K562 (cell line): ENCODE data around the gene XCL2. TPM values are rescaled to one million over a fixed set of nuclear protein-coding genes. Genes with fewer than 3 reads are reported as not detected.

Experiments
- ATAC-seq: fragments of 200-7000 bp; cut with Tn5 transposase; 3 replicates; pipeline ENCODE4 v1.9.1; 2020; ENCODE audit warnings: moderate library complexity
- BruUV-seq: library from RNA; stranded (reverse); fragments of 400-500 nt; replicated peaks from 2 replicates; lab custom pipeline; 2021; lab: Mats Ljungman, UMichigan
- CTCF ChIA-PET: fragments of 300-600 bp; formaldehyde crosslinking; extraction: SDS; loops from one replicate; lab custom pipeline; 2021; ENCODE audit warnings: low intra/inter-chr PET ratio; lab: Yijun Ruan, JAX
- POLR2A ChIA-PET: fragments of 300-600, 350-650 bp; sonication (Branson Sonifier 250); formaldehyde crosslinking; extraction: SDS; loops from one replicate; lab custom pipeline; 2021; ENCODE audit warnings: antibody characterized with exemption, inconsistent platforms; lab: Yijun Ruan, JAX
- DNase-seq, 4 experiments: peaks; one replicate each; pipeline versions ENCODE4 v3.0.0 to v3.0.0-alpha.2; 2011 to 2018; ENCODE audit warnings: low spot score in 3 of 4, mixed read lengths in 3 of 4; ENCODE audit errors: extremely low read depth in 1 of 4
- FAIRE-seq: peaks from 2 replicates; lab custom pipeline; 2011; peaks lifted over from hg19 to GRCh38; lab: Jason Lieb, UNC
- H2AFZ ChIP-seq: 2 replicates; pipeline ENCODE4 v1.6.0; 2011; ENCODE audit warnings: low read depth, low read length, control low read depth, inconsistent platforms
- H3K27ac ChIP-seq: fragments of 200-600 bp; 3 replicates; pipeline ENCODE4 v1.8.0; 2011; ENCODE audit warnings: low read depth, mild to moderate bottlenecking, control low read depth, inconsistent platforms, low read length, moderate library complexity, mixed read lengths; ENCODE audit errors: extremely low read depth
- H3K27me3 ChIP-seq, 2 experiments: fragments of 300-600 bp in 1 of 2; 2 replicates in 1 of 2; 3 replicates in 1 of 2; pipeline versions ENCODE4 v1.6.0 to v1.8.0; 2011; ENCODE audit warnings: inconsistent platforms in 2 of 2, low read length in 2 of 2, mild to moderate bottlenecking in 1 of 2, mixed read lengths in 1 of 2, moderate library complexity in 1 of 2; ENCODE audit not compliant: control insufficient read depth in 2 of 2, insufficient read depth in 2 of 2
- H3K36me3 ChIP-seq: fragments of 300-600 bp; 3 replicates; pipeline ENCODE4 v1.8.0; 2011; ENCODE audit warnings: mild to moderate bottlenecking, low read length, inconsistent platforms; ENCODE audit not compliant: control insufficient read depth, insufficient read depth
- H3K4me1 ChIP-seq, 2 experiments: fragments of 200-600 bp in 1 of 2; replicated peaks in 1 of 2; 2 replicates in 1 of 2; 3 replicates in 1 of 2; pipeline versions ENCODE4 v1.5.1 to v1.8.0; 2011; ENCODE audit warnings: inconsistent platforms in 2 of 2, low read length in 2 of 2, mild to moderate bottlenecking in 1 of 2, mixed read lengths in 1 of 2, moderate library complexity in 1 of 2; ENCODE audit not compliant: control insufficient read depth in 2 of 2, insufficient read depth in 2 of 2
- H3K4me2 ChIP-seq: 2 replicates; pipeline ENCODE4 v1.6.1; 2011; ENCODE audit warnings: low read length, control low read depth, inconsistent platforms, mixed read lengths; ENCODE audit not compliant: insufficient read depth
- H3K4me3 ChIP-seq: fragments of 200-600 bp; sonication (generic), shearing (Covaris generic); 2 replicates; pipeline ENCODE4 v1.5.1; 2016; ENCODE audit warnings: control low read depth, inconsistent platforms
- H3K79me2 ChIP-seq: fragments of 200-600 bp; 3 replicates; pipeline ENCODE4 v1.8.0; 2011; ENCODE audit warnings: low read length, inconsistent platforms; ENCODE audit not compliant: control insufficient read depth, insufficient read depth
- H3K9ac ChIP-seq, 2 experiments: 2 replicates each; pipeline versions ENCODE4 v1.6.0 to v1.6.1; 2011; ENCODE audit warnings: low read depth in 2 of 2, low read length in 2 of 2, control low read depth in 1 of 2, inconsistent platforms in 1 of 2, mild to moderate bottlenecking in 1 of 2, mixed read lengths in 1 of 2; ENCODE audit not compliant: insufficient read depth in 1 of 2
- H3K9me1 ChIP-seq: one replicate; pipeline ENCODE4 v1.6.0; 2011; ENCODE audit warnings: inconsistent platforms, mild to moderate bottlenecking, low read length, moderate library complexity; ENCODE audit not compliant: control insufficient read depth, insufficient read depth
- H3K9me3 ChIP-seq: replicated peaks from 2 replicates; pipeline ENCODE4 v1.5.1; 2011; ENCODE audit warnings: low read depth, low read length, inconsistent platforms; ENCODE audit not compliant: control insufficient read depth, insufficient read depth
- H4K20me1 ChIP-seq: replicated peaks from 2 replicates; pipeline ENCODE4 v1.6.1; 2011; ENCODE audit warnings: low read length, inconsistent platforms, mixed read lengths; ENCODE audit not compliant: control insufficient read depth, insufficient read depth
- ATF4 ChIP-seq: fragments of 450-650 bp; formaldehyde crosslinking; IDR thresholded peaks from 2 replicates; pipeline ENCODE4 v1.4.0; 2022; ENCODE audit warnings: mild to moderate bottlenecking, moderate library complexity
- E2F5 ChIP-seq: sonication (generic); formaldehyde crosslinking; IDR thresholded peaks from 2 replicates; pipeline ENCODE4 v1.8.0; 2022; ENCODE audit warnings: mild to moderate bottlenecking, missing genetic modification reagents
- ERF ChIP-seq: fragments of 450-650 bp; formaldehyde crosslinking; IDR thresholded peaks from 2 replicates; pipeline ENCODE4 v1.4.0; 2020; ENCODE audit warnings: mild to moderate bottlenecking, mixed read lengths
- FOS ChIP-seq: IDR thresholded peaks from 3 replicates; pipeline ENCODE4 v1.6.1; 2011; ENCODE audit not compliant: insufficient read length; ENCODE audit errors: extremely low read depth
- FOSL1 ChIP-seq: fragments of 200-800 bp; sonication (Bioruptor generic); conservative IDR thresholded peaks from 2 replicates; pipeline ENCODE4 v1.6.1; 2016; ENCODE audit warnings: missing genetic modification characterization, missing compliant biosample characterization
- LCOR ChIP-seq: sonication (generic); formaldehyde crosslinking; IDR thresholded peaks from 2 replicates; pipeline ENCODE4 v1.8.0; 2022; ENCODE audit warnings: mild to moderate bottlenecking, missing genetic modification reagents
- MBD1 ChIP-seq: fragments of 250-450 bp; sonication (Bioruptor Pico); IDR thresholded peaks from 2 replicates; pipeline ENCODE4 v1.8.0; 2022; ENCODE audit warnings: inconsistent platforms
- MTA2 ChIP-seq: fragments of 450-650 bp; IDR thresholded peaks from 2 replicates; pipeline ENCODE4 v1.6.1; 2016; ENCODE audit warnings: low read depth
- NFE2 ChIP-seq: IDR thresholded peaks from 2 replicates; pipeline ENCODE4 v1.6.1; 2014; ENCODE audit warnings: antibody characterized with exemption, low read depth
- USF2 ChIP-seq: sonication (generic); formaldehyde crosslinking; IDR thresholded peaks from 2 replicates; pipeline ENCODE4 v1.5.0; 2020; ENCODE audit warnings: missing genetic modification reagents
- ZKSCAN3 ChIP-seq: fragments of 250-450 bp; sonication (Bioruptor Pico); IDR thresholded peaks from 2 replicates; pipeline ENCODE4 v1.4.0; 2020
- ZNF140 ChIP-seq: fragments of 250-450 bp; sonication (Bioruptor Pico); IDR thresholded peaks from 2 replicates; pipeline ENCODE4 v1.8.0; 2021; ENCODE audit warnings: moderate library complexity, mild to moderate bottlenecking, inconsistent platforms
- ZNF277 ChIP-seq: fragments of 250-450 bp; sonication (Bioruptor Pico); IDR thresholded peaks from 2 replicates; pipeline ENCODE4 v1.8.0; 2022; ENCODE audit warnings: inconsistent platforms, mild to moderate bottlenecking, moderate library complexity, borderline replicate concordance
- ZNF324 ChIP-seq: fragments of 250-450 bp; sonication (Bioruptor Pico); IDR thresholded peaks from 2 replicates; pipeline ENCODE4 v1.4.0; 2020; ENCODE audit warnings: mild to moderate bottlenecking
- ZNF707 ChIP-seq: fragments of 250-450 bp; sonication (Bioruptor Pico); conservative IDR thresholded peaks from 2 replicates; pipeline ENCODE4 v1.8.0; 2022; ENCODE audit warnings: inconsistent platforms, mild to moderate bottlenecking, moderate library complexity
- ZNF79 ChIP-seq: fragments of 250-450 bp; sonication (Bioruptor Pico); IDR thresholded peaks from 2 replicates; pipeline ENCODE4 v1.4.0; 2020; ENCODE audit warnings: low read depth, mild to moderate bottlenecking, moderate library complexity
- ZZZ3 ChIP-seq: fragments of 450-650 bp; IDR thresholded peaks from 2 replicates; pipeline ENCODE4 v1.6.1; 2016; ENCODE audit warnings: antibody characterized with exemption, mild to moderate bottlenecking, moderate library complexity
- WGBS: fragments of 100-300 bp; shearing (Covaris generic); methylation state at CpG from one replicate; pipeline ENCODE4 v1.1.6; 2016; ENCODE audit warnings: low coverage, mixed read lengths; ENCODE audit not compliant: insufficient coverage; ENCODE audit errors: missing lambda C conversion rate; 5-methylcytosine and 5-hydroxymethylcytosine counted together
- in situ Hi-C: fragments of 300-500 bp; cut with MboI; formaldehyde crosslinking; loops from 4 replicates; pipeline ENCODE4 v1.15.0; 2018; ENCODE audit warnings: inconsistent platforms, mixed read lengths
- intact Hi-C: fragments of 100-400 bp; cut with micrococcal nuclease; formaldehyde crosslinking; loops from 2 replicates; pipeline ENCODE4 v1.14.2; 2022
- polyA plus RNA-seq, 8 experiments: library from polyadenylated mRNA; depleted of rRNA in 4 of 8; stranded (reverse) in 5 of 8; unstranded in 3 of 8; fragments of >200 nt; fragmentation: Nextera tagmentation in 2 of 8; fragmentation: Illumina TruSeq in 1 of 8; extraction: Ambion mirVana in 2 of 8; extraction: Trizol in 1 of 8; gene quantifications; 2 replicates each; pipeline versions ENCODE4 v1.2.1 to v1.2.3, GENCODE V29; 2011 to 2014; ENCODE audit warnings: inconsistent platforms in 1 of 8, missing spikeins in 1 of 8
- total RNA-seq, 7 experiments: library from RNA; depleted of rRNA in 6 of 7; stranded (reverse); fragments of >200 nt in 6 of 7; fragmentation: Illumina TruSeq in 2 of 7; extraction: Trizol in 2 of 7; gene quantifications; 2 replicates each; pipeline versions ENCODE4 v1.2.1 to v1.2.3, GENCODE V29; 2011 to 2021; ENCODE audit warnings: low replicate concordance in 1 of 7

The XCL2 gene
- total and polyA plus RNA-seq, 9 of the 15 experiments (the other 6 are each of a cell fraction or from before 2014, with no cell fraction given): not detected

GRCh38 chr1:168568346-168568745, 24.5 kb upstream of the XCL2 start:
- Histone ChIP-seq H2AFZ (no peak overlapping the region), H3K4me2 (no peak overlapping the region), H3K9me1 (no peaks in the 10 kb centered on the region), H3K4me3 (no peak overlapping the region), H3K9me3 (no peaks in the 10 kb centered on the region), H4K20me1 (no peaks in the 10 kb centered on the region)
- FAIRE-seq (no peak), ATAC-seq (no peak), DNase-seq (no peak)
- POLR2A ChIA-PET: no interaction called here
- in situ Hi-C loops: no loop called here
- no TSS peak for BruUV-seq
- TF ChIP-seq ZZZ3 (no peak), FOSL1 (tag) (no peak), NFE2 (no peak), ERF (CRISPR knock-in tag) (no peak), MBD1 (no peak), ZNF277 (no peak), FOS (no peak), ZNF79 (CRISPR knock-in tag) (no peak), ZNF324 (CRISPR knock-in tag) (no peak), USF2 (CRISPR knock-in tag) (no peak), ZNF140 (CRISPR knock-in tag) (no peak), ZNF707 (no peak), MTA2 (no peak), ZKSCAN3 (CRISPR knock-in tag) (no peak), ATF4 (CRISPR knock-in tag) (no peak), LCOR (CRISPR knock-in tag) (no peak), E2F5 (no peak)
- TF ChIP-seq, all 486 proteins: peak for 0
- CTCF ChIA-PET: no interaction called here
- Histone ChIP-seq H3K27ac (no peak overlapping the region), H3K9ac (no peak overlapping the region), H3K4me1 (no peaks in the 10 kb centered on the region), H3K79me2 (no peaks in the 10 kb centered on the region), H3K27me3 (peaks cover 0 to 3% of the 10 kb centered on the region in 2 experiments; a peak in 1 of 5 replicates), H3K36me3 (no peaks in the 10 kb centered on the region)
- intact Hi-C loops: no loop called here
- 0% methylated on average over 1 of the region's 1 CpG for WGBS
